ENCODE data around the gene ZNF558.

ZNF558 gene

GRCh38 chr19:8835446-8835845 is 3.3 kb upstream of the ZNF558 start:
- TF ChIP-seq CTCF (IDR thresholded peaks at IDR 0.05; ENCODE audit: insufficient read depth, low read length, poor library complexity, severe bottlenecking), result no peak
- no peak for DNase-seq (ENCODE audit: extremely low read depth, insufficient read length)
- Histone ChIP-seq H3K4me3 (replicated peaks; ENCODE audit: low read depth, low read length) (no peak overlapping the region), H3K27me3 (replicated peaks; ENCODE audit: control insufficient read depth, insufficient read depth, low read length) (no peaks in the 10 kb centered on the region), H3K36me3 (ENCODE audit: control insufficient read depth, insufficient read depth, low read length) (no peaks in the 10 kb centered on the region)

- no peak for TF ChIP-seq CTCF (IDR thresholded peaks at IDR 0.05; ENCODE audit: insufficient read depth, low read length, poor library complexity, severe bottlenecking)
- peak overlapping the region; percentile 90 for H3K4me3 ChIP-seq (replicated peaks; ENCODE audit: low read depth, low read length)
- no peak for DNase-seq (ENCODE audit: extremely low read depth, insufficient read length)
Observed at GRCh38 chr19:8831832-8832131, 322 bp downstream of the ZNF558 start.

GRCh38 chr19:8831373-8831772 is 731 bp downstream of the ZNF558 start:
- Histone ChIP-seq H3K4me3 (replicated peaks; ENCODE audit: low read depth, low read length) (peak overlapping the region; percentile 90), H3K27me3 (replicated peaks; ENCODE audit: control insufficient read depth, insufficient read depth, low read length) (no peaks in the 10 kb centered on the region), H3K36me3 (ENCODE audit: control insufficient read depth, insufficient read depth, low read length) (no peaks in the 10 kb centered on the region; the same call in none of the 2 replicates)
- DNase-seq (ENCODE audit: extremely low read depth, insufficient read length), result no peak
- TF ChIP-seq CTCF (IDR thresholded peaks at IDR 0.05; ENCODE audit: insufficient read depth, low read length, poor library complexity, severe bottlenecking), result no peak

More at GRCh38 chr19:8831832-8832131, 322 bp downstream of the ZNF558 start:
- Histone ChIP-seq H3K27me3 (replicated peaks; ENCODE audit: control insufficient read depth, insufficient read depth, low read length) (no peaks in the 10 kb centered on the region), H3K36me3 (ENCODE audit: control insufficient read depth, insufficient read depth, low read length) (no peaks in the 10 kb centered on the region)

- no peaks in the 10 kb centered on the region for H3K27me3 ChIP-seq (replicated peaks; ENCODE audit: control insufficient read depth, insufficient read depth, low read length)
- no peak for TF ChIP-seq CTCF (IDR thresholded peaks at IDR 0.05; ENCODE audit: insufficient read depth, low read length, poor library complexity, severe bottlenecking)
- peaks cover 12% of the 10 kb centered on the region for H3K36me3 ChIP-seq (ENCODE audit: control insufficient read depth, insufficient read depth, low read length)
- no peak overlapping the region for H3K4me3 ChIP-seq (replicated peaks; ENCODE audit: low read depth, low read length)
- DNase-seq (ENCODE audit: extremely low read depth, insufficient read length), result no peak
Observed at GRCh38 chr19:8827277-8827676, 4.8 kb downstream of the ZNF558 start.

GRCh38 chr19:8826371-8826770 is 5.7 kb downstream of the ZNF558 start:
- no peak for TF ChIP-seq CTCF (IDR thresholded peaks at IDR 0.05; ENCODE audit: insufficient read depth, low read length, poor library complexity, severe bottlenecking)
- peaks cover 12% of the 10 kb centered on the region for H3K36me3 ChIP-seq (ENCODE audit: control insufficient read depth, insufficient read depth, low read length)
- H3K4me3 ChIP-seq (replicated peaks; ENCODE audit: low read depth, low read length), result no peak overlapping the region
- no peak for DNase-seq (ENCODE audit: extremely low read depth, insufficient read length)
- no peaks in the 10 kb centered on the region for H3K27me3 ChIP-seq (replicated peaks; ENCODE audit: control insufficient read depth, insufficient read depth, low read length)

- TF ChIP-seq CTCF (IDR thresholded peaks at IDR 0.05; ENCODE audit: insufficient read depth, low read length, poor library complexity, severe bottlenecking), result no peak
- Histone ChIP-seq H3K27me3 (replicated peaks; ENCODE audit: control insufficient read depth, insufficient read depth, low read length) (no peaks in the 10 kb centered on the region), H3K36me3 (ENCODE audit: control insufficient read depth, insufficient read depth, low read length) (peaks cover 17% of the 10 kb centered on the region), H3K4me3 (replicated peaks; ENCODE audit: low read depth, low read length) (no peak overlapping the region)
- no peak for DNase-seq (ENCODE audit: extremely low read depth, insufficient read length)
Observed at GRCh38 chr19:8821748-8822241, 10.3 kb downstream of the ZNF558 start.

Data from GM06990 (cell line).